Choroid plexus epithelial cell (primary cell): ENCODE results near the gene NSD1.
A peak's percentile ranks its signal among the peaks of the same experiment; 100 is the strongest.

Experiments
- DNase-seq: peaks from one replicate; pipeline ENCODE4 v3.0.0-alpha.2; 2010; ENCODE audit warnings: low read depth
- H3K4me3 ChIP-seq: 2 replicates; pipeline ENCODE4 v1.5.1; 2011; ENCODE audit warnings: low read depth, mild to moderate bottlenecking, control low read depth, low read length, moderate library complexity
- CTCF ChIP-seq: conservative IDR thresholded peaks from 2 replicates; pipeline ENCODE4 v1.5.1; 2011; ENCODE audit warnings: low read depth, mild to moderate bottlenecking, control low read depth, inconsistent platforms, low read length, moderate library complexity

NSD1 gene

GRCh38 chr5:177194268-177194667 lies 60.7 kb downstream of the NSD1 start:
- H3K4me3 ChIP-seq, result no peak overlapping the region
- no peak for TF ChIP-seq CTCF
- peak; percentile 76 for DNase-seq

GRCh38 chr5:177195307-177195952 lies 61.9 kb downstream of the NSD1 start:
- no peak overlapping the region for H3K4me3 ChIP-seq
- TF ChIP-seq CTCF, result no peak
- DNase-seq, result peak; percentile 58

DNA sequence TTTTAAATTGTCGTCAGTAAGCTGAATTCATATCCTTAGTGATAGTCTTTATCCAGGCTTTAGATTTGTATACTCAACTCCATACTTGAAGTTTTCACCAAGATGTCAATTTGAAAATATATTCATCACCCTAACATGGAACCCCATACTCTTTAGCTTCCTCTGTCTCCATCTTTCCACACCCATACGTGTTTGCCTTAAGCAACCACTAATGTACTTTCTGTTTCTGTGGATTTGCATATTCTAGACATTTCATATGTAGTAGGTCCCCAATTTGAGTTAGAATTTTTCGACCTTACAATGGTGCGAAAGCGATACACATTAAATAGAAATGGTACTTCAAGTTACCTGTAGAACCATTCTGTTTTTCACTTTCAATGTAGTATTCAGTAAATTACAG lies 65.2 kb downstream of the NSD1 start:
- H3K4me3 ChIP-seq, result no peak overlapping the region
- no peak for TF ChIP-seq CTCF
- DNase-seq, result no peak

GRCh38 chr5:177204281-177204680 lies 70.7 kb downstream of the NSD1 start:
- DNase-seq, result no peak
- H3K4me3 ChIP-seq, result no peak overlapping the region
- TF ChIP-seq CTCF, result no peak

DNA sequence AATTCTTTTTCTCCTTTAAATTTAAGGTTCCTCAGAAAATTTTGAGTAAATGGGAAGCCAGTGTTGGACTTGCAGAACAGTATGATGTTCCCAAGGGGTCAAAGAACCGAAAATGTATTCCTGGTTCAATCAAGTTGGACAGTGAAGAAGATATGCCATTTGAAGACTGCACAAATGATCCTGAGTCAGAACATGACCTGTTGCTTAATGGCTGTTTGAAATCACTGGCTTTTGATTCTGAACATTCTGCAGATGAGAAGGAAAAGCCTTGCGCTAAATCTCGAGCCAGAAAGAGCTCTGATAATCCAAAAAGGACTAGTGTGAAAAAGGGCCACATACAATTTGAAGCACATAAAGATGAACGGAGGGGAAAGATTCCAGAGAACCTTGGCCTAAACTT lies 76.0 kb downstream of the NSD1 start:
- no peak overlapping the region for H3K4me3 ChIP-seq
- TF ChIP-seq CTCF, result no peak
- DNase-seq, result no peak

- TF ChIP-seq CTCF, result no peak
- H3K4me3 ChIP-seq, result no peak overlapping the region
- DNase-seq, result no peak
Observed at GRCh38 chr5:177212242-177212641, 78.7 kb downstream of the NSD1 start.

GRCh38 chr5:177220576-177220975 lies 87.0 kb downstream of the NSD1 start:
- no peak overlapping the region for H3K4me3 ChIP-seq
- no peak for DNase-seq
- no peak for TF ChIP-seq CTCF
